ENCODE results near the gene IL11. TPM values are rescaled to one million over a fixed set of nuclear protein-coding genes. Genes with fewer than 3 reads are reported as not detected.
A peak's percentile ranks its signal among the peaks of the same experiment; 100 is the strongest.

IL11 gene
- total and polyA plus RNA-seq, 2 of the 13 experiments (the other 11 are each of a cell fraction or from before 2014, with no cell fraction given): 2.5 to 2.9 TPM

- TF ChIP-seq, protein P1, sequence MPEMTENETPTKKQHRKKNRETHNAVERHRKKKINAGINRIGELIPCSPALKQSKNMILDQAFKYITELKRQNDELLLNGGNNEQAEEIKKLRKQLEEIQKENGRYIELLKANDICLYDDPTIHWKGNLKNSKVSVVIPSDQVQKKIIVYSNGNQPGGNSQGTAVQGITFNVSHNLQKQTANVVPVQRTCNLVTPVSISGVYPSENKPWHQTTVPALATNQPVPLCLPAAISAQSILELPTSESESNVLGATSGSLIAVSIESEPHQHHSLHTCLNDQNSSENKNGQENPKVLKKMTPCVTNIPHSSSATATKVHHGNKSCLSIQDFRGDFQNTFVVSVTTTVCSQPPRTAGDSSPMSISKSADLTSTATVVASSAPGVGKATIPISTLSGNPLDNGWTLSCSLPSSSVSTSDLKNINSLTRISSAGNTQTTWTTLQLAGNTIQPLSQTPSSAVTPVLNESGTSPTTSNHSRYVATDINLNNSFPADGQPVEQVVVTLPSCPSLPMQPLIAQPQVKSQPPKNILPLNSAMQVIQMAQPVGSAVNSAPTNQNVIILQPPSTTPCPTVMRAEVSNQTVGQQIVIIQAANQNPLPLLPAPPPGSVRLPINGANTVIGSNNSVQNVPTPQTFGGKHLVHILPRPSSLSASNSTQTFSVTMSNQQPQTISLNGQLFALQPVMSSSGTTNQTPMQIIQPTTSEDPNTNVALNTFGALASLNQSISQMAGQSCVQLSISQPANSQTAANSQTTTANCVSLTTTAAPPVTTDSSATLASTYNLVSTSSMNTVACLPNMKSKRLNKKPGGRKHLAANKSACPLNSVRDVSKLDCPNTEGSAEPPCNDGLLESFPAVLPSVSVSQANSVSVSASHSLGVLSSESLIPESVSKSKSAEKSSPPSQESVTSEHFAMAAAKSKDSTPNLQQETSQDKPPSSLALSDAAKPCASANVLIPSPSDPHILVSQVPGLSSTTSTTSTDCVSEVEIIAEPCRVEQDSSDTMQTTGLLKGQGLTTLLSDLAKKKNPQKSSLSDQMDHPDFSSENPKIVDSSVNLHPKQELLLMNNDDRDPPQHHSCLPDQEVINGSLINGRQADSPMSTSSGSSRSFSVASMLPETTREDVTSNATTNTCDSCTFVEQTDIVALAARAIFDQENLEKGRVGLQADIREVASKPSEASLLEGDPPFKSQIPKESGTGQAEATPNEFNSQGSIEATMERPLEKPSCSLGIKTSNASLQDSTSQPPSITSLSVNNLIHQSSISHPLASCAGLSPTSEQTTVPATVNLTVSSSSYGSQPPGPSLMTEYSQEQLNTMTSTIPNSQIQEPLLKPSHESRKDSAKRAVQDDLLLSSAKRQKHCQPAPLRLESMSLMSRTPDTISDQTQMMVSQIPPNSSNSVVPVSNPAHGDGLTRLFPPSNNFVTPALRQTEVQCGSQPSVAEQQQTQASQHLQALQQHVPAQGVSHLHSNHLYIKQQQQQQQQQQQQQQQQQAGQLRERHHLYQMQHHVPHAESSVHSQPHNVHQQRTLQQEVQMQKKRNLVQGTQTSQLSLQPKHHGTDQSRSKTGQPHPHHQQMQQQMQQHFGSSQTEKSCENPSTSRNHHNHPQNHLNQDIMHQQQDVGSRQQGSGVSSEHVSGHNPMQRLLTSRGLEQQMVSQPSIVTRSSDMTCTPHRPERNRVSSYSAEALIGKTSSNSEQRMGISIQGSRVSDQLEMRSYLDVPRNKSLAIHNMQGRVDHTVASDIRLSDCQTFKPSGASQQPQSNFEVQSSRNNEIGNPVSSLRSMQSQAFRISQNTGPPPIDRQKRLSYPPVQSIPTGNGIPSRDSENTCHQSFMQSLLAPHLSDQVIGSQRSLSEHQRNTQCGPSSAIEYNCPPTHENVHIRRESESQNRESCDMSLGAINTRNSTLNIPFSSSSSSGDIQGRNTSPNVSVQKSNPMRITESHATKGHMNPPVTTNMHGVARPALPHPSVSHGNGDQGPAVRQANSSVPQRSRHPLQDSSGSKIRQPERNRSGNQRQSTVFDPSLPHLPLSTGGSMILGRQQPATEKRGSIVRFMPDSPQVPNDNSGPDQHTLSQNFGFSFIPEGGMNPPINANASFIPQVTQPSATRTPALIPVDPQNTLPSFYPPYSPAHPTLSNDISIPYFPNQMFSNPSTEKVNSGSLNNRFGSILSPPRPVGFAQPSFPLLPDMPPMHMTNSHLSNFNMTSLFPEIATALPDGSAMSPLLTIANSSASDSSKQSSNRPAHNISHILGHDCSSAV (CRISPR knock-in tag; IDR thresholded peaks at IDR 0.05; ENCODE audit: borderline replicate concordance): no peak
- TF ChIP-seq PAF1 (CRISPR knock-in tag; IDR thresholded peaks at IDR 0.05) (no peak), YY1 (IDR thresholded peaks at IDR 0.05; ENCODE audit: insufficient read depth, insufficient replicate concordance, low read depth, low read length) (peak; percentile 75), KDM2A (CRISPR knock-in tag; IDR thresholded peaks at IDR 0.05; ENCODE audit: borderline replicate concordance, low read depth) (peak; percentile 94), ZNF550 (CRISPR knock-in tag; IDR thresholded peaks at IDR 0.05; ENCODE audit: borderline replicate concordance) (no peak), ZBTB34 (CRISPR knock-in tag; IDR thresholded peaks at IDR 0.05) (peak; percentile 37; the same call in 1 of the 2 replicates), ZNF552 (CRISPR knock-in tag; IDR thresholded peaks at IDR 0.05; ENCODE audit: borderline replicate concordance) (no peak), SALL2 (CRISPR knock-in tag; IDR thresholded peaks at IDR 0.05) (peak; percentile 82), ZNF510 (CRISPR knock-in tag; IDR thresholded peaks at IDR 0.05; ENCODE audit: low read depth) (0 out of 2 replicates have a peak, but pooled peaks have one; percentile 57), ZNF574 (CRISPR knock-in tag; IDR thresholded peaks at IDR 0.05) (peak; percentile 88), ZNF282 (IDR thresholded peaks at IDR 0.05; ENCODE audit: partially characterized antibody) (no peak), ZSCAN29 (CRISPR knock-in tag; conservative IDR thresholded peaks at IDR 0.05) (no peak), ZC3H13 (CRISPR knock-in tag; IDR thresholded peaks at IDR 0.05) (no peak; the same call in none of the 2 replicates)
- TF ChIP-seq, protein P2, sequence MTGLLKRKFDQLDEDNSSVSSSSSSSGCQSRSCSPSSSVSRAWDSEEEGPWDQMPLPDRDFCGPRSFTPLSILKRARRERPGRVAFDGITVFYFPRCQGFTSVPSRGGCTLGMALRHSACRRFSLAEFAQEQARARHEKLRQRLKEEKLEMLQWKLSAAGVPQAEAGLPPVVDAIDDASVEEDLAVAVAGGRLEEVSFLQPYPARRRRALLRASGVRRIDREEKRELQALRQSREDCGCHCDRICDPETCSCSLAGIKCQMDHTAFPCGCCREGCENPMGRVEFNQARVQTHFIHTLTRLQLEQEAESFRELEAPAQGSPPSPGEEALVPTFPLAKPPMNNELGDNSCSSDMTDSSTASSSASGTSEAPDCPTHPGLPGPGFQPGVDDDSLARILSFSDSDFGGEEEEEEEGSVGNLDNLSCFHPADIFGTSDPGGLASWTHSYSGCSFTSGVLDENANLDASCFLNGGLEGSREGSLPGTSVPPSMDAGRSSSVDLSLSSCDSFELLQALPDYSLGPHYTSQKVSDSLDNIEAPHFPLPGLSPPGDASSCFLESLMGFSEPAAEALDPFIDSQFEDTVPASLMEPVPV (CRISPR knock-in tag; IDR thresholded peaks at IDR 0.05): no peak; the same call in 1 of the 2 replicates
These were observed 15.6 kb upstream of the IL11 start, which contains the start of gene RPL28 (continued) for GRCh38 chr19:55385724-55386492.
